Central memory CD8-positive, alpha-beta T cell (primary cell): ENCODE data around the gene STARD10.

Source experiments
- ATAC-seq: fragments of 150-1000 bp; cut with Tn5 transposase; replicated peaks from 2 replicates; pipeline ENCODE4 v1.10.0; 2022; ENCODE audit warnings: mild to moderate bottlenecking, moderate FRiP score, moderate number of reproducible peaks; ENCODE audit not compliant: poor library complexity, severe bottlenecking; ENCODE audit errors: extremely low read depth
- DNase-seq, 2 donors: peaks; one replicate each; pipeline ENCODE4 v3.0.0; 2021; ENCODE audit warnings: low spot score in 2 of 2
- H3K27ac Mint-ChIP-seq: one replicate; pipeline ENCODE4 v1.8.0; 2022; ENCODE audit warnings: low read depth, mild to moderate bottlenecking, moderate library complexity, mixed read lengths
- H3K27me3 Mint-ChIP-seq: one replicate; pipeline ENCODE4 v1.8.0; 2022; ENCODE audit warnings: mixed read lengths
- H3K36me3 Mint-ChIP-seq: one replicate; pipeline ENCODE4 v1.8.0; 2022; ENCODE audit warnings: mild to moderate bottlenecking, moderate library complexity, mixed read lengths; ENCODE audit not compliant: insufficient read depth
- H3K4me1 Mint-ChIP-seq: one replicate; pipeline ENCODE4 v1.8.0; 2022; ENCODE audit warnings: mixed read lengths
- H3K4me3 Mint-ChIP-seq: one replicate; pipeline ENCODE4 v1.8.0; 2022; ENCODE audit warnings: mild to moderate bottlenecking, moderate library complexity, mixed read lengths
- H3K9me3 Mint-ChIP-seq: one replicate; pipeline ENCODE4 v1.8.0; 2022; ENCODE audit warnings: mixed read lengths

Gene STARD10

GRCh38 chr11:72758690-72759389 lies 35.0 kb downstream of the STARD10 start:
- Mint-ChIP-seq H3K27ac (no peak overlapping the region), H3K9me3 (no peaks in the 10 kb centered on the region), H3K27me3 (no peaks in the 10 kb centered on the region), H3K36me3 (no peaks in the 10 kb centered on the region), H3K4me1 (peaks cover 22% of the 10 kb centered on the region), H3K4me3 (no peak overlapping the region)
- ATAC-seq (no peak), DNase-seq (no peak)

GRCh38 chr11:72758304-72758689 lies 35.5 kb downstream of the STARD10 start:
- no peaks in the 10 kb centered on the region for H3K9me3 Mint-ChIP-seq
- DNase-seq (no peak), ATAC-seq (no peak)
- no peak overlapping the region for H3K27ac Mint-ChIP-seq
- no peak overlapping the region for H3K4me3 Mint-ChIP-seq
- no peaks in the 10 kb centered on the region for H3K27me3 Mint-ChIP-seq
- H3K4me1 Mint-ChIP-seq: peaks cover 20% of the 10 kb centered on the region
- no peaks in the 10 kb centered on the region for H3K36me3 Mint-ChIP-seq

- H3K4me3 Mint-ChIP-seq: no peak overlapping the region
- no peaks in the 10 kb centered on the region for H3K9me3 Mint-ChIP-seq
- H3K27ac Mint-ChIP-seq: peak overlapping the region; percentile 64
- H3K36me3 Mint-ChIP-seq: peaks cover 1% of the 10 kb centered on the region
- H3K27me3 Mint-ChIP-seq: no peaks in the 10 kb centered on the region
- ATAC-seq (no peak), DNase-seq (no peak)
- H3K4me1 Mint-ChIP-seq: peaks cover 33% of the 10 kb centered on the region
Observed at GRCh38 chr11:72755713-72756285, 38.0 kb downstream of the STARD10 start.

GRCh38 chr11:72754544-72755155 lies 39.2 kb downstream of the STARD10 start:
- Mint-ChIP-seq H3K4me3 (no peak overlapping the region), H3K27me3 (no peaks in the 10 kb centered on the region), H3K9me3 (no peaks in the 10 kb centered on the region), H3K36me3 (peaks cover 3% of the 10 kb centered on the region), H3K27ac (no peak overlapping the region), H3K4me1 (peaks cover 45% of the 10 kb centered on the region)
- ATAC-seq: no peak
- DNase-seq: no peak

- Mint-ChIP-seq H3K4me1 (peaks cover 50% of the 10 kb centered on the region), H3K36me3 (peaks cover 3% of the 10 kb centered on the region), H3K27me3 (no peaks in the 10 kb centered on the region), H3K27ac (no peak overlapping the region), H3K4me3 (peak overlapping the region; percentile 25), H3K9me3 (no peaks in the 10 kb centered on the region)
- no peak for ATAC-seq
- DNase-seq: no peak
Observed at GRCh38 chr11:72754149-72754543, 39.7 kb downstream of the STARD10 start.

- Mint-ChIP-seq H3K27me3 (no peaks in the 10 kb centered on the region), H3K9me3 (no peaks in the 10 kb centered on the region), H3K4me1 (peaks cover 56% of the 10 kb centered on the region), H3K27ac (peak overlapping the region; percentile 94), H3K4me3 (peak overlapping the region; percentile 93), H3K36me3 (peaks cover 6% of the 10 kb centered on the region)
- DNase-seq: no peak
- no peak for ATAC-seq
Observed at GRCh38 chr11:72753341-72754148, 40.3 kb downstream of the STARD10 start.

- Mint-ChIP-seq H3K27ac (peak within 1 kb of the TSS; percentile 94), H3K36me3 (peaks cover 6% of the 10 kb centered on the region), H3K27me3 (no peaks in the 10 kb centered on the region), H3K9me3 (no peaks in the 10 kb centered on the region), H3K4me1 (peaks cover 68% of the 10 kb centered on the region), H3K4me3 (peak within 1 kb of the TSS; percentile 93)
- peak; percentile 50 to 57 for DNase-seq
- peak; percentile 86 for ATAC-seq
Observed at GRCh38 chr11:72752088-72752914, 41.5 kb downstream of the STARD10 start, which contains the start of gene ARAP1. ARAP1 (minus strand) TSS chr11:72752408; CDS start chr11:72727128, 25,280 bp downstream.

GRCh38 chr11:72751116-72752087 lies 42.4 kb downstream of the STARD10 start:
- H3K27me3 Mint-ChIP-seq: no peaks in the 10 kb centered on the region
- ATAC-seq (peak; percentile 11), DNase-seq (no peak)
- H3K36me3 Mint-ChIP-seq: peaks cover 6% of the 10 kb centered on the region
- H3K4me3 Mint-ChIP-seq: peak overlapping the region; percentile 93
- no peaks in the 10 kb centered on the region for H3K9me3 Mint-ChIP-seq
- H3K4me1 Mint-ChIP-seq: peaks cover 69% of the 10 kb centered on the region
- H3K27ac Mint-ChIP-seq: peak overlapping the region; percentile 94

GRCh38 chr11:72750556-72751115 lies 43.2 kb downstream of the STARD10 start:
- H3K4me3 Mint-ChIP-seq: peak overlapping the region; percentile 93
- H3K9me3 Mint-ChIP-seq: no peaks in the 10 kb centered on the region
- DNase-seq: no peak
- no peaks in the 10 kb centered on the region for H3K27me3 Mint-ChIP-seq
- peaks cover 6% of the 10 kb centered on the region for H3K36me3 Mint-ChIP-seq
- no peak for ATAC-seq
- peak overlapping the region; percentile 94 for H3K27ac Mint-ChIP-seq
- peaks cover 64% of the 10 kb centered on the region for H3K4me1 Mint-ChIP-seq

GRCh38 chr11:72750086-72750485 lies 43.8 kb downstream of the STARD10 start:
- ATAC-seq (no peak), DNase-seq (no peak)
- Mint-ChIP-seq H3K27me3 (no peaks in the 10 kb centered on the region), H3K4me3 (peak overlapping the region; percentile 93), H3K36me3 (peaks cover 6% of the 10 kb centered on the region), H3K4me1 (peaks cover 64% of the 10 kb centered on the region), H3K9me3 (no peaks in the 10 kb centered on the region), H3K27ac (no peak overlapping the region)

GRCh38 chr11:72747289-72747855 lies 46.5 kb downstream of the STARD10 start:
- ATAC-seq (no peak), DNase-seq (no peak)
- Mint-ChIP-seq H3K36me3 (peaks cover 8% of the 10 kb centered on the region), H3K4me1 (peaks cover 74% of the 10 kb centered on the region), H3K4me3 (no peak overlapping the region), H3K27me3 (no peaks in the 10 kb centered on the region), H3K9me3 (no peaks in the 10 kb centered on the region), H3K27ac (no peak overlapping the region)
